ENCODE results near the gene NKAIN2.

NKAIN2 gene

DNA sequence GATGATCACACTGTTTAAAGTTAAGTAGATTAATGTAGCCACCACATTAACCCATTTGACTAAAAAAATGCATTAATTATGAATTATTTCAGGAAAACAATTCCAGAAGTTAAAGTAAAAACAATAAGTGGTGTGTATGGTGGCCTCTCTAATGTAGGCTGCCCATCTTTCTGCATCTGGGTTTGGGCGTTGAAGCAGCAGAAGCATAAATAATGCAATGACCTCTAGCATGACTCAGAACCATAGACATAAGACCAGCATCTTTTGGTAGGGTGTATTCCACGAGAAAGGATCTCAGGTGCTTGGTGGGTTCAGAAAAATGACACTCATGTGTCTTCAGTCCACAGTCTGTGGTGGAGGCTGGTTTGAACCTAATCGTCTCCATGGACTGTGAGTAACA is 18.6 kb upstream of the NKAIN2 start:
- TF ChIP-seq PPARA (CRISPR knock-in tag; IDR thresholded peaks at IDR 0.05; ENCODE audit: borderline replicate concordance), result no peak
- TF ChIP-seq, protein P1, sequence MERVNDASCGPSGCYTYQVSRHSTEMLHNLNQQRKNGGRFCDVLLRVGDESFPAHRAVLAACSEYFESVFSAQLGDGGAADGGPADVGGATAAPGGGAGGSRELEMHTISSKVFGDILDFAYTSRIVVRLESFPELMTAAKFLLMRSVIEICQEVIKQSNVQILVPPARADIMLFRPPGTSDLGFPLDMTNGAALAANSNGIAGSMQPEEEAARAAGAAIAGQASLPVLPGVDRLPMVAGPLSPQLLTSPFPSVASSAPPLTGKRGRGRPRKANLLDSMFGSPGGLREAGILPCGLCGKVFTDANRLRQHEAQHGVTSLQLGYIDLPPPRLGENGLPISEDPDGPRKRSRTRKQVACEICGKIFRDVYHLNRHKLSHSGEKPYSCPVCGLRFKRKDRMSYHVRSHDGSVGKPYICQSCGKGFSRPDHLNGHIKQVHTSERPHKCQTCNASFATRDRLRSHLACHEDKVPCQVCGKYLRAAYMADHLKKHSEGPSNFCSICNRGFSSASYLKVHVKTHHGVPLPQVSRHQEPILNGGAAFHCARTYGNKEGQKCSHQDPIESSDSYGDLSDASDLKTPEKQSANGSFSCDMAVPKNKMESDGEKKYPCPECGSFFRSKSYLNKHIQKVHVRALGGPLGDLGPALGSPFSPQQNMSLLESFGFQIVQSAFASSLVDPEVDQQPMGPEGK (CRISPR knock-in tag; IDR thresholded peaks at IDR 0.05; ENCODE audit: borderline replicate concordance), result no peak
- TF ChIP-seq, protein P2, sequence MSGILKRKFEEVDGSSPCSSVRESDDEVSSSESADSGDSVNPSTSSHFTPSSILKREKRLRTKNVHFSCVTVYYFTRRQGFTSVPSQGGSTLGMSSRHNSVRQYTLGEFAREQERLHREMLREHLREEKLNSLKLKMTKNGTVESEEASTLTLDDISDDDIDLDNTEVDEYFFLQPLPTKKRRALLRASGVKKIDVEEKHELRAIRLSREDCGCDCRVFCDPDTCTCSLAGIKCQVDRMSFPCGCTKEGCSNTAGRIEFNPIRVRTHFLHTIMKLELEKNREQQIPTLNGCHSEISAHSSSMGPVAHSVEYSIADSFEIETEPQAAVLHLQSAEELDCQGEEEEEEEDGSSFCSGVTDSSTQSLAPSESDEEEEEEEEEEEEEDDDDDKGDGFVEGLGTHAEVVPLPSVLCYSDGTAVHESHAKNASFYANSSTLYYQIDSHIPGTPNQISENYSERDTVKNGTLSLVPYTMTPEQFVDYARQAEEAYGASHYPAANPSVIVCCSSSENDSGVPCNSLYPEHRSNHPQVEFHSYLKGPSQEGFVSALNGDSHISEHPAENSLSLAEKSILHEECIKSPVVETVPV (CRISPR knock-in tag; IDR thresholded peaks at IDR 0.05), result no peak
- TF ChIP-seq TOX (CRISPR knock-in tag; IDR thresholded peaks at IDR 0.05; ENCODE audit: borderline replicate concordance), result no peak
- no peak for TF ChIP-seq CSDC2 (CRISPR knock-in tag; IDR thresholded peaks at IDR 0.05)
- TF ChIP-seq, protein P3, sequence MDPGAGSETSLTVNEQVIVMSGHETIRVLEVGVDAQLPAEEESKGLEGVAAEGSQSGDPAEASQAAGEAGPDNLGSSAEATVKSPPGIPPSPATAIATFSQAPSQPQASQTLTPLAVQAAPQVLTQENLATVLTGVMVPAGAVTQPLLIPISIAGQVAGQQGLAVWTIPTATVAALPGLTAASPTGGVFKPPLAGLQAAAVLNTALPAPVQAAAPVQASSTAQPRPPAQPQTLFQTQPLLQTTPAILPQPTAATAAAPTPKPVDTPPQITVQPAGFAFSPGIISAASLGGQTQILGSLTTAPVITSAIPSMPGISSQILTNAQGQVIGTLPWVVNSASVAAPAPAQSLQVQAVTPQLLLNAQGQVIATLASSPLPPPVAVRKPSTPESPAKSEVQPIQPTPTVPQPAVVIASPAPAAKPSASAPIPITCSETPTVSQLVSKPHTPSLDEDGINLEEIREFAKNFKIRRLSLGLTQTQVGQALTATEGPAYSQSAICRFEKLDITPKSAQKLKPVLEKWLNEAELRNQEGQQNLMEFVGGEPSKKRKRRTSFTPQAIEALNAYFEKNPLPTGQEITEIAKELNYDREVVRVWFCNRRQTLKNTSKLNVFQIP (CRISPR knock-in tag; IDR thresholded peaks at IDR 0.05; ENCODE audit: borderline replicate concordance, low read depth), result no peak
- TF ChIP-seq TCF4 (CRISPR knock-in tag; IDR thresholded peaks at IDR 0.05; ENCODE audit: borderline replicate concordance), result no peak
- TF ChIP-seq ZNF565 (CRISPR knock-in tag; conservative IDR thresholded peaks at IDR 0.05; ENCODE audit: low read depth), result no peak
- TF ChIP-seq GLIS3 (CRISPR knock-in tag; IDR thresholded peaks at IDR 0.05), result no peak
- no peak for TF ChIP-seq OSR1 (CRISPR knock-in tag; IDR thresholded peaks at IDR 0.05)
- TF ChIP-seq, protein P4, sequence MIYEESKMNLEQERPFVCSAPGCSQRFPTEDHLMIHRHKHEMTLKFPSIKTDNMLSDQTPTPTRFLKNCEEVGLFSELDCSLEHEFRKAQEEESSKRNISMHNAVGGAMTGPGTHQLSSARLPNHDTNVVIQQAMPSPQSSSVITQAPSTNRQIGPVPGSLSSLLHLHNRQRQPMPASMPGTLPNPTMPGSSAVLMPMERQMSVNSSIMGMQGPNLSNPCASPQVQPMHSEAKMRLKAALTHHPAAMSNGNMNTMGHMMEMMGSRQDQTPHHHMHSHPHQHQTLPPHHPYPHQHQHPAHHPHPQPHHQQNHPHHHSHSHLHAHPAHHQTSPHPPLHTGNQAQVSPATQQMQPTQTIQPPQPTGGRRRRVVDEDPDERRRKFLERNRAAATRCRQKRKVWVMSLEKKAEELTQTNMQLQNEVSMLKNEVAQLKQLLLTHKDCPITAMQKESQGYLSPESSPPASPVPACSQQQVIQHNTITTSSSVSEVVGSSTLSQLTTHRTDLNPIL (CRISPR knock-in tag; IDR thresholded peaks at IDR 0.05; ENCODE audit: low read depth), result no peak
- TF ChIP-seq ESRRG (CRISPR knock-in tag; IDR thresholded peaks at IDR 0.05), result no peak
- TF ChIP-seq, protein P5, sequence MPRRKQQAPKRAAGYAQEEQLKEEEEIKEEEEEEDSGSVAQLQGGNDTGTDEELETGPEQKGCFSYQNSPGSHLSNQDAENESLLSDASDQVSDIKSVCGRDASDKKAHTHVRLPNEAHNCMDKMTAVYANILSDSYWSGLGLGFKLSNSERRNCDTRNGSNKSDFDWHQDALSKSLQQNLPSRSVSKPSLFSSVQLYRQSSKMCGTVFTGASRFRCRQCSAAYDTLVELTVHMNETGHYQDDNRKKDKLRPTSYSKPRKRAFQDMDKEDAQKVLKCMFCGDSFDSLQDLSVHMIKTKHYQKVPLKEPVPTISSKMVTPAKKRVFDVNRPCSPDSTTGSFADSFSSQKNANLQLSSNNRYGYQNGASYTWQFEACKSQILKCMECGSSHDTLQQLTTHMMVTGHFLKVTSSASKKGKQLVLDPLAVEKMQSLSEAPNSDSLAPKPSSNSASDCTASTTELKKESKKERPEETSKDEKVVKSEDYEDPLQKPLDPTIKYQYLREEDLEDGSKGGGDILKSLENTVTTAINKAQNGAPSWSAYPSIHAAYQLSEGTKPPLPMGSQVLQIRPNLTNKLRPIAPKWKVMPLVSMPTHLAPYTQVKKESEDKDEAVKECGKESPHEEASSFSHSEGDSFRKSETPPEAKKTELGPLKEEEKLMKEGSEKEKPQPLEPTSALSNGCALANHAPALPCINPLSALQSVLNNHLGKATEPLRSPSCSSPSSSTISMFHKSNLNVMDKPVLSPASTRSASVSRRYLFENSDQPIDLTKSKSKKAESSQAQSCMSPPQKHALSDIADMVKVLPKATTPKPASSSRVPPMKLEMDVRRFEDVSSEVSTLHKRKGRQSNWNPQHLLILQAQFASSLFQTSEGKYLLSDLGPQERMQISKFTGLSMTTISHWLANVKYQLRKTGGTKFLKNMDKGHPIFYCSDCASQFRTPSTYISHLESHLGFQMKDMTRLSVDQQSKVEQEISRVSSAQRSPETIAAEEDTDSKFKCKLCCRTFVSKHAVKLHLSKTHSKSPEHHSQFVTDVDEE (CRISPR knock-in tag; IDR thresholded peaks at IDR 0.05), result no peak
- no peak for TF ChIP-seq ZNF70 (CRISPR knock-in tag; IDR thresholded peaks at IDR 0.05)
- TF ChIP-seq RARB (CRISPR knock-in tag; IDR thresholded peaks at IDR 0.05), result no peak
- TF ChIP-seq ZFP3 (CRISPR knock-in tag; IDR thresholded peaks at IDR 0.05), result no peak
- TF ChIP-seq ZNF8 (CRISPR knock-in tag; IDR thresholded peaks at IDR 0.05), result no peak
- TF ChIP-seq SNAI2 (CRISPR knock-in tag; IDR thresholded peaks at IDR 0.05), result no peak
- TF ChIP-seq ISL1 (CRISPR knock-in tag; IDR thresholded peaks at IDR 0.05), result no peak
- ATAC-seq, result no peak

DNA sequence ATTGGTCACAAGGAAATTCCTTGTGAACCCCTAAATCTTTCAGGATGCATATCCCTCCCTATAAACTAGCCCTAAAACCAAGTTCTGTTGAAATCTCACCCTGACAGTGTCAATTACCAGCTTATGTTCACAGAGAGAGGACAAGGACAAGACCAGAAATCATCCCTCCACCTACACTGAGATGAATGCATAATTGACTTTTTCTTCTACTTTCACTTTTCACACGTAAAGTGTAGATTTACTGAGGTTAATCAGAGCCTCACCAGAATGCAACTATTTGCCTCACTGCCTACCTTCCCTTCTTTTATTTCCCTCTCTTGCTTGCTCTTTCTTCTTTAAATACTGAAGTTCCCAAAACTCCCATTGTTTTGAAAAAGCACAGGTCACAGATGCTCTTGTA is 15.3 kb upstream of the NKAIN2 start:
- TF ChIP-seq SNAI2 (CRISPR knock-in tag; IDR thresholded peaks at IDR 0.05), result no peak
- no peak for TF ChIP-seq ZFP30 (CRISPR knock-in tag; IDR thresholded peaks at IDR 0.05)
- no peak for TF ChIP-seq OSR1 (CRISPR knock-in tag; IDR thresholded peaks at IDR 0.05)
- no peak for ATAC-seq

DNA sequence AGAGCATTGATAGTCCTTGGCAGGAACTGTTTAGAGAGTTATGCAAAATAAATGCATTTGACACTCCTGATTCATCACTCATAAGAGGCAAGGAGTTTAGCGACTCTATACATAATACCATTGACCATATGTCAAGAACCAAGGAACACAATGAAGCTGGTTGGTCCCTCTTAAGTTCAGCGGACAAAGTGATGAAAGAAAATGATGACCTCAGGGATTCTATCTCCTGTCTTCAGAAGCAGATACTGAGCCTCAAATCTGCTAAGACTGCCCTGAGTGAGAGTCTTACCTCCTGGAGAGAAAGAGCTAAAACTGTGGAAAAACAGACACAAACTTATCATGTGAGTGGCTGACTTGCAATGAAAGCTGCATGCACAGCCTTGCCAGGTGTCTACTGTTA is 9.5 kb upstream of the NKAIN2 start:
- no peak for ATAC-seq
- no peak for TF ChIP-seq BACH2 (CRISPR knock-in tag; IDR thresholded peaks at IDR 0.05; ENCODE audit: borderline replicate concordance)
- TF ChIP-seq, protein P5 (CRISPR knock-in tag; IDR thresholded peaks at IDR 0.05), result no peak
- no peak for TF ChIP-seq ZNF70 (CRISPR knock-in tag; IDR thresholded peaks at IDR 0.05)
- no peak for TF ChIP-seq RARB (CRISPR knock-in tag; IDR thresholded peaks at IDR 0.05)
- no peak for TF ChIP-seq ARNTL (CRISPR knock-in tag; IDR thresholded peaks at IDR 0.05; ENCODE audit: borderline replicate concordance, low read depth)
- TF ChIP-seq, protein P1 (CRISPR knock-in tag; IDR thresholded peaks at IDR 0.05; ENCODE audit: borderline replicate concordance), result no peak
- TF ChIP-seq TOX (CRISPR knock-in tag; IDR thresholded peaks at IDR 0.05; ENCODE audit: borderline replicate concordance), result no peak
- TF ChIP-seq GLIS3 (CRISPR knock-in tag; IDR thresholded peaks at IDR 0.05), result no peak
- TF ChIP-seq ESRRG (CRISPR knock-in tag; IDR thresholded peaks at IDR 0.05), result no peak
- TF ChIP-seq, protein P4 (CRISPR knock-in tag; IDR thresholded peaks at IDR 0.05; ENCODE audit: low read depth), result no peak
- no peak for TF ChIP-seq ZC3H10 (CRISPR knock-in tag; IDR thresholded peaks at IDR 0.05)
- TF ChIP-seq OSR1 (CRISPR knock-in tag; IDR thresholded peaks at IDR 0.05), result no peak
- TF ChIP-seq ZFP30 (CRISPR knock-in tag; IDR thresholded peaks at IDR 0.05), result no peak
